ENCODE measurements around the gene CEP97. TPM values are rescaled to one million over a fixed set of nuclear protein-coding genes. Genes with fewer than 3 reads are reported as not detected.
A peak's percentile ranks its signal among the peaks of the same experiment; 100 is the strongest.

CEP97 gene
- total RNA-seq, 1 donor from 2014 or later, result 10.8 TPM

GRCh38 chr3:101812895-101813294 lies 88.5 kb downstream of the CEP97 start:
- DNase-seq (ENCODE audit: extremely low spot score, unreplicated experiment), result no peak
- Mint-ChIP-seq H3K27ac (ENCODE audit: unreplicated experiment) (no peak overlapping the region), H3K4me3 (ENCODE audit: unreplicated experiment) (no peak overlapping the region), H3K9me3 (ENCODE audit: unreplicated experiment) (no peaks in the 10 kb centered on the region), H3K36me3 (ENCODE audit: unreplicated experiment) (peaks cover 7% of the 10 kb centered on the region), H3K4me1 (ENCODE audit: unreplicated experiment) (peaks cover 16% of the 10 kb centered on the region), H3K27me3 (ENCODE audit: unreplicated experiment) (no peaks in the 10 kb centered on the region)
- TF ChIP-seq, protein P1, sequence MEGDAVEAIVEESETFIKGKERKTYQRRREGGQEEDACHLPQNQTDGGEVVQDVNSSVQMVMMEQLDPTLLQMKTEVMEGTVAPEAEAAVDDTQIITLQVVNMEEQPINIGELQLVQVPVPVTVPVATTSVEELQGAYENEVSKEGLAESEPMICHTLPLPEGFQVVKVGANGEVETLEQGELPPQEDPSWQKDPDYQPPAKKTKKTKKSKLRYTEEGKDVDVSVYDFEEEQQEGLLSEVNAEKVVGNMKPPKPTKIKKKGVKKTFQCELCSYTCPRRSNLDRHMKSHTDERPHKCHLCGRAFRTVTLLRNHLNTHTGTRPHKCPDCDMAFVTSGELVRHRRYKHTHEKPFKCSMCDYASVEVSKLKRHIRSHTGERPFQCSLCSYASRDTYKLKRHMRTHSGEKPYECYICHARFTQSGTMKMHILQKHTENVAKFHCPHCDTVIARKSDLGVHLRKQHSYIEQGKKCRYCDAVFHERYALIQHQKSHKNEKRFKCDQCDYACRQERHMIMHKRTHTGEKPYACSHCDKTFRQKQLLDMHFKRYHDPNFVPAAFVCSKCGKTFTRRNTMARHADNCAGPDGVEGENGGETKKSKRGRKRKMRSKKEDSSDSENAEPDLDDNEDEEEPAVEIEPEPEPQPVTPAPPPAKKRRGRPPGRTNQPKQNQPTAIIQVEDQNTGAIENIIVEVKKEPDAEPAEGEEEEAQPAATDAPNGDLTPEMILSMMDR (IDR thresholded peaks at IDR 0.05), result no peak

- Mint-ChIP-seq H3K4me3 (ENCODE audit: unreplicated experiment) (no peak overlapping the region), H3K9me3 (ENCODE audit: unreplicated experiment) (no peaks in the 10 kb centered on the region), H3K27ac (ENCODE audit: unreplicated experiment) (no peak overlapping the region), H3K4me1 (ENCODE audit: unreplicated experiment) (peaks cover 14% of the 10 kb centered on the region), H3K36me3 (ENCODE audit: unreplicated experiment) (peaks cover 10% of the 10 kb centered on the region), H3K27me3 (ENCODE audit: unreplicated experiment) (no peaks in the 10 kb centered on the region)
- no peak for DNase-seq (ENCODE audit: extremely low spot score, unreplicated experiment)
- TF ChIP-seq, protein P1 (IDR thresholded peaks at IDR 0.05), result peak; percentile 71
Measured at GRCh38 chr3:101813817-101814440, 89.5 kb downstream of the CEP97 start.

DNA sequence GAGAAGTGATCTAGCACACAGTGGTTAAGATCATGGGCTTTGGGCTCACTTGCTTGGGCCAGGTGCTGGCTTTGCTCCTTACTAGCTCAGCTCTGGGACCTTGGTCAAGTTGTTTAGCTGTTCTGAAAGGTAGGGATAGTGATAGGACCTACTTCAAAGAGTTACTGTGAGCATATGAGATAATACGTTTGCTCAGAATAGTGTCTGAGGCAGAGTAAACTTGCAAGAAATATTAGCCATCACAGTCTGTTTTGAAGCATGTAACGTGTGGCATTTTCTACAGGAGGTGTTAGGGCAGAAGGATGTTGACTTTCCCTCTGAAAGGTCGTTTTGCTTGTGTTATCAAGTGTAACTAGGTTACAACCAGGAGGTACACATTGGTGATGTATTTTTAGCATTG lies 90.4 kb downstream of the CEP97 start:
- Mint-ChIP-seq H3K36me3 (ENCODE audit: unreplicated experiment) (peaks cover 14% of the 10 kb centered on the region), H3K27ac (ENCODE audit: unreplicated experiment) (no peak overlapping the region), H3K27me3 (ENCODE audit: unreplicated experiment) (no peaks in the 10 kb centered on the region), H3K4me1 (ENCODE audit: unreplicated experiment) (peaks cover 6% of the 10 kb centered on the region), H3K9me3 (ENCODE audit: unreplicated experiment) (no peaks in the 10 kb centered on the region), H3K4me3 (ENCODE audit: unreplicated experiment) (no peak overlapping the region)
- no peak for DNase-seq (ENCODE audit: extremely low spot score, unreplicated experiment)
- TF ChIP-seq, protein P1 (IDR thresholded peaks at IDR 0.05), result no peak

DNA sequence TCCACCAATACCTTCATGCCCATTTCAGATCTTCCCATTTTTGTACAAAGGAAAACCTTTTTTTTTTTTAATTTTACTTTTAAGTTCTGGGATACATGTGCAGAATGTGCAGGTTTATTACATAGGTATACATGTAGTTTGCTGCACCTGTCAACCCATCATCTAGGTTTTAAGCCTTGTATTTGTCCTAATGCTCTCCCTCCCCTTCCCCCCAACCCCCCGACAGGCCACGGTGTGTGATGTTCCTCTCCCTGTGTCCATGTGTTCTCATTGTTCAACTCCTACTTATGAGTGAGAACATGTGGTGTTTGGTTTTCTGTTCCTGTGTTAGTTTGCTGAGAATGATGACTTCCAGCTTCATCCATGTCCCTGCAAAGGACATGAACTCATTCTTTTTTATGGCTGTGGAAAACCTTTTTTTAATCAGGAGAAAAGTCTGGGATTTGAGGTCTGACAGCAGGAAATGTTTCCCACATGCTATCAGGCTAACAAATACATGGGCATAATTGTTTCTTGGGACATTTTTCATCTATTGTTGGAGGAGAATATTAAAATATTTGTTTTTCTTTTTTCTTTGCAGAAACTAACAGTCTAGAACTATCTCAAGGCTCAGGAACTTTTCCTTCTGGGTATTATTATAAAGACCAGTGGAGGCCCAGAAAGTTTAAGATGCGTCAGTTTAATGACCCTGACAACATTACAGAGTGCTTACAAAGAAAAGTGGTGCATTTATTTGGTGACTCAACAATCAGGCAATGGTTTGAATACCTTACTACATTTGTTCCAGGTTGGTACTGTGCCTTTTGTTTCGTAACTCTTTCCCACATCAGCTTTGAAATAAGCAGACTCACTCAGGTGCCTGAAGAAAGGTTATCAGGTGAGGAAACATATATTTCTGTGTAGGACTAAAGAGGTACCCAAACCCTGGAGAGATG lies 92.1 kb downstream of the CEP97 start:
- H3K4me3 Mint-ChIP-seq (ENCODE audit: unreplicated experiment), result no peak overlapping the region
- no peaks in the 10 kb centered on the region for H3K9me3 Mint-ChIP-seq (ENCODE audit: unreplicated experiment)
- H3K36me3 Mint-ChIP-seq (ENCODE audit: unreplicated experiment), result peaks cover 22% of the 10 kb centered on the region
- H3K27me3 Mint-ChIP-seq (ENCODE audit: unreplicated experiment), result no peaks in the 10 kb centered on the region
- DNase-seq (ENCODE audit: extremely low spot score, unreplicated experiment), result no peak
- peaks cover 5% of the 10 kb centered on the region for H3K4me1 Mint-ChIP-seq (ENCODE audit: unreplicated experiment)
- TF ChIP-seq, protein P1 (IDR thresholded peaks at IDR 0.05), result no peak
- no peak overlapping the region for H3K27ac Mint-ChIP-seq (ENCODE audit: unreplicated experiment)

DNA sequence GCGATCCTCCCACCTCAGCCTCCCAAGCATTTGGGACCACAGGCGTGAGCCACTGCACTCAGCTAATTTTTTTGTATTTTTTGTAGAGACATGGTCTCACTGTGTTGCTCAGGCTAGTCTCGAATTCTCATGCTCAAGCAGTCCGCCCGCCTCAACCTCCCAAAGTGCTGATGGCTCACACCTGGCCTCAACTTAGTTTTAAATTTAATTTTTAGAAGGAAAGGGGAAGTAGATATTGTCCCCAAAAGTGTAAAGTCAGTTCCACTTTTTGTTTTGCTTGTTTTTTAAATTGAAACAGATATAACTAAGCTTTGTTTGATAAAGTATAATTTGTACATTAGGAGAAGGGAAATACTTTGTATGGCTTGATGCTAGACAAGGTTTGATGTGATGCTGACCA lies 93.6 kb downstream of the CEP97 start:
- Mint-ChIP-seq H3K4me3 (ENCODE audit: unreplicated experiment) (no peak overlapping the region), H3K27ac (ENCODE audit: unreplicated experiment) (no peak overlapping the region), H3K27me3 (ENCODE audit: unreplicated experiment) (no peaks in the 10 kb centered on the region), H3K9me3 (ENCODE audit: unreplicated experiment) (no peaks in the 10 kb centered on the region), H3K36me3 (ENCODE audit: unreplicated experiment) (peaks cover 33% of the 10 kb centered on the region), H3K4me1 (ENCODE audit: unreplicated experiment) (peaks cover 5% of the 10 kb centered on the region)
- DNase-seq (ENCODE audit: extremely low spot score, unreplicated experiment), result no peak
- TF ChIP-seq, protein P1 (IDR thresholded peaks at IDR 0.05), result no peak

Data from osteocyte (in vitro differentiated cells).